ENCODE data around the gene GNG14.
"Not testable (repeated sequence)": the region's sequence is repeated elsewhere in the genome, so short reads cannot be mapped to it uniquely, and the experiment has no call there.

Gene GNG14

DNA sequence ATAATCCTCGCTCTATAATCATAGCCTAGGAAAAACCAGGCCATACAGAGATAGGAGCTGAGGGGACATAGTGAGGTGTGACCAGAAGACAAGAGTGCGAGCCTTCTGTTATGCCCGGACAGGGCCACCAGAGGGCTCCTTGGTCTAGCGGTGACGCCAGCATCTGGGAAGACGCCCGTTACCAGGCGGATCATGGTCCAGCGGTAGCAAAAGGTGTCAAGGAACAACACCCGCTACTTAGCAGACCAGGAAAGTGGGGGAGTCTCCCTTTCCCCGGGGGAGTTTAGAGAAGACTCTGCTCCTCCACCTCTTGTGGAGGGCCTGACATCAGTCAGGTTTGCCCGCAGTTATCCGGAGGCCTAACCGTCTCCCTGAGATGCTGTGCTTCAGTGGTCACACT is 24.3 kb downstream of the GNG14 start:
- H3K4me1 ChIP-seq; DNase-seq; H3K27ac ChIP-seq; intact Hi-C loops (cut with DNase I; ENCODE audit: low total_unique reads); H3K9me3 ChIP-seq; H3K4me3 ChIP-seq; H3K27me3 ChIP-seq: not testable (repeated sequence)
- TF ChIP-seq CTCF (IDR thresholded peaks at IDR 0.05), result peak; percentile 27 to 47
- peaks cover 75 to 97% (median 93%) of the 10 kb centered on the region in 3 donors for H3K36me3 ChIP-seq

- intact Hi-C loops (cut with DNase I; ENCODE audit: low total_unique reads); DNase-seq; H3K27me3 ChIP-seq; H3K27ac ChIP-seq; H3K4me3 ChIP-seq; H3K4me1 ChIP-seq; H3K9me3 ChIP-seq: not testable (repeated sequence)
- peaks cover 68 to 96% (median 87%) of the 10 kb centered on the region in 3 donors for H3K36me3 ChIP-seq
Observed at GRCh38 chr19:12713304-12713703, 25.5 kb downstream of the GNG14 start.

DNA sequence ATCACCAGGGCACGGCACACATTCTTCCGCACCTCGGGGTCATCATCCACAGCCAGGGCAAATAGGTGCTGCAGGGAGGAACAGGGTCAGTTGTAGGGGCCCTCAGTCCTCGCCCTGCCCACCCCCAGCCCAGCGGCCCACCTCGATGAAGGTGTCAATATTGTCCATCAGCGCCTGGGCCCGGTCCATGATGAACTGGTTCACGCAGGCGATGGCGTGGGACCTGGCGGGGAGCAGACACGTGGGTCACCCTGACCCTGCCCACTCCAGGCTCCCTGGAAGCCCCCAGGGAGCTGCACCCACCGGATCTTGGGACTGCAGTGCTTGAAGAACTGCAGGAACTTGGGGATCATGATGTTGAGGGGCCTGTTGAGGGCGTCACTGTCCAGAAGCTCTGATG is 27.3 kb downstream of the GNG14 start:
- intact Hi-C loops (cut with DNase I; ENCODE audit: low total_unique reads), result no loop called here

DNA sequence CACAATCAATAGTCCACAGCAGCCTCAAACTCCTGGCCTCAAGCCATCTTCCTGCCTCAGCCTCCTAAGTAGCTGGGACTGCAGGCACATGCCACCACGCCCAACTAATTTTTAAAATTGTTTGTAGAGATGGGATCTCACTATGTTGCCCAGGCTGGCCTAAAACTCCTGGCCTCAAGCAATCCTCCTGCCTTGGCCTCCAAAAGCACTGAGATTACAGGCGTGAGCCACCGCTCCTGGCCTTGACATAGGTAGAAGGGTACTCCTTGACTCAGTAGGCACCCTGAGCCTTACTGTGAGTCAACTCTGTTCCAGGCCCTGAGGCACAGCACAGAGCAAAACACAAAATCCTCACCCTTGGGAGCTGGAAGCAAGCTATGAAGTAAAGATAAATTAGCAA is 28.1 kb downstream of the GNG14 start:
- intact Hi-C loops (cut with DNase I; ENCODE audit: low total_unique reads), result no loop called here
- TF ChIP-seq CTCF (IDR thresholded peaks at IDR 0.05), result no peak
- Histone ChIP-seq H3K27me3 (no peaks in the 10 kb centered on the region), H3K4me3 (no peak overlapping the region), H3K4me1 (peaks cover 0 to 25% (median 14%) of the 10 kb centered on the region in 4 donors), H3K36me3 (peaks cover 42 to 80% (median 67%) of the 10 kb centered on the region in 3 donors), H3K9me3 (no peaks in the 10 kb centered on the region), H3K27ac (no peak overlapping the region)
- DNase-seq, result no peak

More for the DNA sequence above, 27.3 kb downstream of the GNG14 start:
- Histone ChIP-seq H3K36me3 (peaks cover 50 to 88% (median 75%) of the 10 kb centered on the region in 3 donors), H3K27me3 (no peaks in the 10 kb centered on the region), H3K4me1 (peaks cover 0 to 17% (median 7%) of the 10 kb centered on the region in 4 donors), H3K9me3 (no peaks in the 10 kb centered on the region), H3K4me3 (no peak overlapping the region), H3K27ac (no peak overlapping the region)
- no peak for DNase-seq
- TF ChIP-seq CTCF (IDR thresholded peaks at IDR 0.05), result no peak

DNA sequence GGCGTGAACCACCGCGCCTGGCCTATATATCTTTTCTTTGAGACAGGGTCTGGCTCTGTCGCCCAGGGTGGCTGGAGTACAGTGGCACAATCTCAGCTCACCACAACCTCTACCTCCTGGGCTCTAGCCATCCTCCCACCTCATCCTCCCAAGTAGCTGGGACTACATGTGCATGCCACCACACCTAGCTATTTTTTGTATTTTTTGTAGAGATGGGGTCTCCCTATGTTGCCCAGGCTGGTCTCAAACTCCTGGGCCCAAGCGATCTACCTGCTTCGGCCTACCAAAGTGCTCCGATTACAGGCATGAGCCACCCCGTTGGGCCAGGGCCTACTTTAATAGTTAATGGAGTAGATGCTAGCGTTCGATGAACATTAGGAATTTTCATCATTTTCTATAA is 32.5 kb downstream of the GNG14 start:
- Histone ChIP-seq H3K36me3 (peaks cover 6 to 39% (median 26%) of the 10 kb centered on the region in 3 donors), H3K4me1 (peaks cover 0 to 47% (median 33%) of the 10 kb centered on the region in 4 donors), H3K9me3 (no peaks in the 10 kb centered on the region), H3K4me3 (peak overlapping the region; percentile 90 to 91), H3K27ac (peak overlapping the region; percentile 89 to 96), H3K27me3 (no peaks in the 10 kb centered on the region)
- no peak for TF ChIP-seq CTCF (IDR thresholded peaks at IDR 0.05)
- DNase-seq, result no peak
- intact Hi-C loops (cut with DNase I; ENCODE audit: low total_unique reads), result loop anchor here (5.0 kb wide), 1 partner anchor 793 kb away; the partner anchor contains the start of gene ZNF700

- Histone ChIP-seq H3K27ac (peak overlapping the region; percentile 89 to 96), H3K9me3 (no peaks in the 10 kb centered on the region), H3K27me3 (no peaks in the 10 kb centered on the region), H3K4me3 (peak overlapping the region; percentile 90 to 91), H3K36me3 (peaks cover 0 to 32% (median 19%) of the 10 kb centered on the region in 3 donors), H3K4me1 (peaks cover 0 to 47% (median 33%) of the 10 kb centered on the region in 4 donors)
- no peak for DNase-seq
- no peak for TF ChIP-seq CTCF (IDR thresholded peaks at IDR 0.05)
- intact Hi-C loops (cut with DNase I; ENCODE audit: low total_unique reads), result loop anchor here (5.0 kb wide), 1 partner anchor 794 kb away; the partner anchor contains the start of gene ZNF700
Observed at GRCh38 chr19:12720851-12721655, 33.3 kb downstream of the GNG14 start.
